Lower lobe of right lung (tissue), 2 donors: ENCODE results near the gene HDAC9. TPM values are rescaled to one million over a fixed set of nuclear protein-coding genes. Genes with fewer than 3 reads are reported as not detected.

Experiments
- ATAC-seq, 2 donors: fragments of 200-7000 bp; cut with Tn5 transposase; one replicate each; pipeline ENCODE4 v1.9.1; 2020 to 2022; ENCODE audit warnings: mild to moderate bottlenecking in 2 of 2, moderate library complexity in 2 of 2
- DNase-seq: peaks from one replicate; pipeline ENCODE4 v3.0.0-alpha.2; 2020
- H3K27ac ChIP-seq: fragments of 200-600 bp; one replicate; pipeline ENCODE4 v1.8.0; 2022
- H3K27me3 ChIP-seq: fragments of 200-600 bp; one replicate; pipeline ENCODE4 v1.8.0; 2022; ENCODE audit warnings: low read depth
- H3K36me3 ChIP-seq: fragments of 200-600 bp; one replicate; pipeline ENCODE4 v1.8.0; 2022; ENCODE audit warnings: mild to moderate bottlenecking
- H3K4me1 ChIP-seq: fragments of 200-600 bp; one replicate; pipeline ENCODE4 v1.8.0; 2022
- H3K4me3 ChIP-seq: fragments of 200-600 bp; one replicate; pipeline ENCODE4 v1.8.0; 2022; ENCODE audit warnings: mild to moderate bottlenecking
- H3K9me3 ChIP-seq: fragments of 200-600 bp; one replicate; pipeline ENCODE4 v1.8.0; 2022
- intact Hi-C: fragments of 100-400 bp; cut with DNase I; formaldehyde crosslinking; loops from one replicate; pipeline ENCODE4 v1.11.0; 2022
- total RNA-seq: library from RNA; stranded (reverse); fragmentation: NEBNext Ultra II Directional; extraction: Animal tissue kit (Norgen Biotek cat#: 25700); gene quantifications from one replicate; pipeline ENCODE4 v1.2.1, GENCODE V29; 2021
- TF ChIP-seq, protein P1 (sequence below): fragments of 200-600 bp; IDR thresholded peaks from one replicate; pipeline ENCODE4 v1.8.0; 2022; ENCODE audit warnings: antibody characterized with exemption, mild to moderate bottlenecking
- donor health status: DM: no; HTN: yes; CAD: no; lungs with severe emphysema.

The HDAC9 gene
- total RNA-seq, 1 donor from 2014 or later = 14.3 TPM

DNA sequence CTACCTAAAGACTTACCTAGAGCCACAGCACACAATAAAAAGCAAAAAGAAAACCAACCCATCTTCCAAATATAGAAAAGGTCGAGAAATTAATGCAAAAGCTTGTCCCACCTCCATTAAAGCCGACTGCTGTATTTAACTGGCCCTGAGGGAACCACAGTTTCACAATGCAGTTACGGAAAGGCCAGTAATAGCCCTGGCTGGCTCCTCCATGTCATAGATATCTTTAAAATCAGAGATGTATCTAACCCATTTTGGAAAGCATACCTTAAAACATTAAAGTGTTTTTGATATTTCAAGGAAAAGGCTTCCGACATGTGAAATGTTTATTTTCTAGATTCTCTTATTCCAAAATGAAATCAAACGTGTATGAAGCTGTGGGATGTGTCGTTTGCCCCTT, 23.0 kb downstream of the HDAC9 start:
- Histone ChIP-seq H3K36me3 (no peaks in the 10 kb centered on the region), H3K27ac (no peak overlapping the region), H3K9me3 (no peaks in the 10 kb centered on the region), H3K4me3 (no peak overlapping the region), H3K27me3 (no peaks in the 10 kb centered on the region), H3K4me1 (no peaks in the 10 kb centered on the region)
- TF ChIP-seq, protein P1, sequence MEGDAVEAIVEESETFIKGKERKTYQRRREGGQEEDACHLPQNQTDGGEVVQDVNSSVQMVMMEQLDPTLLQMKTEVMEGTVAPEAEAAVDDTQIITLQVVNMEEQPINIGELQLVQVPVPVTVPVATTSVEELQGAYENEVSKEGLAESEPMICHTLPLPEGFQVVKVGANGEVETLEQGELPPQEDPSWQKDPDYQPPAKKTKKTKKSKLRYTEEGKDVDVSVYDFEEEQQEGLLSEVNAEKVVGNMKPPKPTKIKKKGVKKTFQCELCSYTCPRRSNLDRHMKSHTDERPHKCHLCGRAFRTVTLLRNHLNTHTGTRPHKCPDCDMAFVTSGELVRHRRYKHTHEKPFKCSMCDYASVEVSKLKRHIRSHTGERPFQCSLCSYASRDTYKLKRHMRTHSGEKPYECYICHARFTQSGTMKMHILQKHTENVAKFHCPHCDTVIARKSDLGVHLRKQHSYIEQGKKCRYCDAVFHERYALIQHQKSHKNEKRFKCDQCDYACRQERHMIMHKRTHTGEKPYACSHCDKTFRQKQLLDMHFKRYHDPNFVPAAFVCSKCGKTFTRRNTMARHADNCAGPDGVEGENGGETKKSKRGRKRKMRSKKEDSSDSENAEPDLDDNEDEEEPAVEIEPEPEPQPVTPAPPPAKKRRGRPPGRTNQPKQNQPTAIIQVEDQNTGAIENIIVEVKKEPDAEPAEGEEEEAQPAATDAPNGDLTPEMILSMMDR = no peak
- intact Hi-C loops = no loop called here
- no peak for DNase-seq
- ATAC-seq = no peak

DNA sequence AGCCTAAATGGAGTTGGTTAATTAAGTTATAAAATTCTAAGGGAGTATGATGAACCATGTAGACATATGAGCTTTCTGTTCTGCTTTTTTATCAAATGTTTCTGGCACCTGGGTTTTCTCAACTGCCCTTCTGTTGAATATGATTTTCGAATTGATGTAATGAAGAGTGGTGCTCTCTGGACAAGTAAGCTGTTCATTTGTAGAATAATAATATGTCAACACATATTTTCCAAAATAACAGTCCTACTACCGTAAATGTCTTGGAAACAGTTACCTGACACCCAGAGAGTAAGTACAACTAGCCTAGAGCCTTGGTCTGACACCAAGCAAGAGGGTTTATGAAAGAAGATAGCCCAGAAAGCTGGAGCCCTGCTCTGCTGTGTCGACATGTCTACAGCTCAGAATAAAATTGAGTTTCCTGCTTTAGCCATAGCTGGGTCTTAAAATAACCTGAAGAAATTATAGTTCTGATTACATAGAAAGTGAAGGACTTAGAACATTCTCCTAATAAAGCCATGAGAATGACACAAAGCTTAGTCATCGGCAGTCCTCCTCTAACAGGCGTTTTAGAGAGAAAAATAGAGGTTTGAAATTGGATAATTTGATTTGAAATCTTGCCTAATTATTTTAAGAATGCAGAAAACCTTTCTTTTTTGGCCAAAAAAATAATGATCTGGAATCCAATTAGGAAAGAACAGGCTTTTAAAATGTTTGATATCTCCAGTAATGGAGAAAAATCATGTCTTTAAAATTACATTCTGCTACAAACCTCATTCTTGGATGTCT, 25.1 kb downstream of the HDAC9 start:
- no peak overlapping the region for H3K27ac ChIP-seq
- H3K4me1 ChIP-seq = no peaks in the 10 kb centered on the region
- no peak for ATAC-seq
- no peak for DNase-seq
- H3K9me3 ChIP-seq = no peaks in the 10 kb centered on the region
- TF ChIP-seq, protein P1 = no peak
- H3K4me3 ChIP-seq = no peak overlapping the region
- H3K27me3 ChIP-seq = no peaks in the 10 kb centered on the region
- intact Hi-C loops = no loop called here
- no peaks in the 10 kb centered on the region for H3K36me3 ChIP-seq

DNA sequence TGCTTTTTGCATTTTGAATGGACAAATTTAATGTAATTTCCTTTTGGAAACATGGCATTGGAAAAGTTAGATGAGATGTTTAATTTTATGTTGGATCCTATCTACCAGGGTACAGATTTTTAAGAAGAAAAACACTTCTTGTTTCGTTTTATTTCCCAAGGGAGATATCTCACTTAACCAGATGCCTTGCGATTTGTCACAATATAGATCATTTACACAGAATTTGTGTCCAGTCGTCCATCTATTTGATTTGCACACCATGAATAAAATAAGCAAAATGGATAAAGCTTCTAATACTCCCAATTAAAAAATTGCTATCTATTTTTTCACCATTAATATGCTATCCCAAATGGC, 25.7 kb downstream of the HDAC9 start:
- no peaks in the 10 kb centered on the region for H3K4me1 ChIP-seq
- intact Hi-C loops = no loop called here
- DNase-seq (no peak), ATAC-seq (no peak)
- H3K27me3 ChIP-seq = no peaks in the 10 kb centered on the region
- TF ChIP-seq, protein P1 = no peak
- H3K27ac ChIP-seq = no peak overlapping the region
- no peaks in the 10 kb centered on the region for H3K36me3 ChIP-seq
- H3K9me3 ChIP-seq = no peaks in the 10 kb centered on the region
- no peak overlapping the region for H3K4me3 ChIP-seq

DNA sequence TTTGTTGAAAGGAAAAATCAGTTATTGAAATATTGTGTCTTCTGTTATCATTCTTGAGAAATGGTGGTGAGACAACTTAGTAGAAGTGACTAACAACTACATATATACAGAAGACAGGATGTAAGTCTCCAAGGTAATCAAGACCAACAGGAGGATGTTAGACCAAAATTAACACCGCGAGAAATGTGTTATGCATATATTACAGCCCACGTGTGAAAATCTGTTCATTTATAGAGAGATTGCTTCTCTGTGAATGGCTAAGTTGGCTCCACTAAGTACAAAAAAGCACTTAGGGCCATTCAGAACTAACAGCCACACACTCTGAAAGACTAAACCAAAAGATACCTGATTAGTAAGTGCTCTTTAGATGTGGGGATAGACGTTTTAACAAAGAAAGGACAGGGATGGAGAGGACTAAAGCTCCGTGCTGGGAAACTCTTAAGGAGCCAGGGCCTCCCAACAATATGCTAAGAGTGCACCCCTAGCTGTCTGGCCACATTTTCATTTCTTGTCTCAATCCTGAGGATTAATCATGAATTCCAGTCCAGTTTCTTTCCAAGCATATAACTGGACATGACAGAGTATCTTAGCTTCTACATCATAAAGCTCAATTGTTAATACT, 26.5 kb downstream of the HDAC9 start:
- intact Hi-C loops = no loop called here
- Histone ChIP-seq H3K36me3 (no peaks in the 10 kb centered on the region), H3K27ac (no peak overlapping the region), H3K4me3 (no peak overlapping the region), H3K9me3 (no peaks in the 10 kb centered on the region), H3K27me3 (no peaks in the 10 kb centered on the region), H3K4me1 (no peaks in the 10 kb centered on the region)
- TF ChIP-seq, protein P1 = no peak
- DNase-seq (no peak), ATAC-seq (no peak)

DNA sequence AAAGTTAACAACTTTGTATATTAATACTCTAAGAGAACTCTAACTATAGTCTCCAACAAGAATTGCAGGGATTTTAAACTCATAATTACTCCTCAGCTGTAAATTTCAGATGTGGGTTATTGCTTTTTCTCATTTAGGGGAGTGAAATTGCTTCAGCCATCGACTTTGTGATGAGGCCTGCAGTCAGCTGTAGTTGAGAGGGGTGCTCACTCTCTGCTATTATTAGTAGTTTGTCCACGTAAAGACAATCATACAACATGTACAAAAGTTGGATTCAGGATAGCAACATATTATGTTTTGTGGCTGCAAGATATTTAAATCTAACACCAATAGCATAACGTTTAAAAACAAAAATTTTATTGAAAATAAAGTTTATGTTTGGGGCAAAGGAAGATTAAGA, 28.7 kb downstream of the HDAC9 start:
- DNase-seq = no peak
- Histone ChIP-seq H3K4me1 (no peaks in the 10 kb centered on the region), H3K9me3 (no peaks in the 10 kb centered on the region), H3K36me3 (no peaks in the 10 kb centered on the region), H3K27me3 (no peaks in the 10 kb centered on the region), H3K4me3 (no peak overlapping the region), H3K27ac (no peak overlapping the region)
- intact Hi-C loops = no loop called here
- TF ChIP-seq, protein P1 = no peak
- no peak for ATAC-seq
